Activated T-helper 1 cell treated with Interleukin-2 at 50 U/mL for 16 hours (primary cell): ENCODE data around the gene URB1.
"Not testable (repeated sequence)": the region's sequence is repeated elsewhere in the genome, so short reads cannot be mapped to it uniquely, and the experiment has no call there.

Source experiments
- DNase-seq: peaks from one replicate; pipeline ENCODE4 v3.0.0-alpha.2; 2020; ENCODE audit warnings: low read depth

Gene URB1

GRCh38 chr21:32282992-32283391, 109.8 kb downstream of the URB1 start:
- DNase-seq = no peak

GRCh38 chr21:32281531-32281930, 111.3 kb downstream of the URB1 start:
- no peak for DNase-seq

DNA sequence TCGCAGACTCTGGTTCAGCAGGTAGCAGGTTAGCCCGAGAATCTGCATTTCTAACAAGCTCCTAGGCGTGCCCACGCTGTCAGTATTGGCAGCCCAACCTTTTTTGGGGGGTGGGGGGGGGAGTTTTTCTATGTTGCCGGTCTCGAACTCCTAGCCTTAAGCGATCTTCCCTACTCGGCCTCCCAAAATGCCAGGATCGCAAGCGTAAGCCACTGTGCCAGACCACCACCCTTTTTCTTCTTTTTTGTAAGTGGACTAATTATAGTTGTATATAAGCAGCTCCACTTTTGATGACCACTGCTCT, 113.5 kb downstream of the URB1 start:
- DNase-seq = no peak

GRCh38 chr21:32278518-32279376, 114.1 kb downstream of the URB1 start, which contains the start of gene MIS18A:
MIS18A (minus strand) TSS chr21:32279049; CDS start chr21:32279014, 35 bp downstream.
- peak; percentile 96 for DNase-seq

DNA sequence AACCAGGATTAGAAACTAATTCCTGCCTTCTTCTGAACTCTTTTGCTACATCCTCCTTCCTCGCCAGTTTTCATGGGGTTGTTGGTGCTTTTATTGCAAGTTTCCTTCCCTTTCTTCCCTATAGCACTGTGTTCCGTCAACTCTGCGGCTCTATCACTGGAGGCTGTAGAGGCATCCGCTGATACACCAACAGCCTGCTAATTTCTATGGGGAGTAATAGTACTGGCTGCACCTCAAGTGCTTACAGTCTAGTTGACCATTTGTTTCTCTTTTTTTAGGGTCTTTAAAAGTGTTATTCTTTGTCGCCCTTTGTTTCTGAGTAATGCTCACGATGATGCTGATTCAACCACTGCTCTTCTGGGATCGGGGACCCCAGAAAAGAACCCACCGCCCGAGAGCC, 114.7 kb downstream of the URB1 start:
- no peak for DNase-seq

DNA sequence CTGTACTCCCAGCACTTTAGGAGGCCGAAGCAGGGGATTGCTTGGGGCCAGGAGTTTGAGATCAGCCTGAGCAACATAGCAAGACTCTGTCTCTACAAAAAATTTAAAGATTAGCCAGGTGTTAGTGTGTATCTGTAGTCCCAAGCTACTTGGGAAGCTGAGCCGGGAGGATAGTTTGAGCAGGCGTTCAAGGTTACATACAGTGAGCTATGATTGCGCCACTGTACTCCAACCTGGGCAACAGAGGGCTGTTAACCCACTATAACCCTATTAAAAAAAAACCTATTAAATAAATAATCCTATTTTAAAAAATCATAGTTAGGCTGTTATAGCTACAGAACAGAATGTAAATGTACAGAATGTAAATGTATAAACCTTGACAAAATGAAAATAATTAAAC, 116.1 kb downstream of the URB1 start:
- no peak for DNase-seq

DNA sequence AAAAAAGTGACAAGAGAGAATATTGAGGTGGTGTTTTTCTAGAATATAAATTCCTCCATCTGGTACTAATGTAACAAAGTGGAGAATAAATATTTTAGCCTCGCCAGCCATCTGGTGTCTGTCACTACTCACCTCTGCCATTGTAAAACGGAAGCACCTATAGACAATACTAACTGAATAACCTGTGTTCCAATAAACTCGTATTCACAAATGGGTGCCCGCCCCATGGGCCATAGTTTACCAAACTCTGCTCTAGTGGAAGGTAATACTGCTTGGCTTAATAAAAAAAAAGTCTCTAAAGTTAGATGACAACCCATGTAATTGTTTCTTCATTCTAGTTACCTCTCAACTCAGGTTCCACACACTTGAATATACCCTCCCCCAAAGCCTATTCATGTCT, 122.1 kb downstream of the URB1 start:
- no peak for DNase-seq

DNA sequence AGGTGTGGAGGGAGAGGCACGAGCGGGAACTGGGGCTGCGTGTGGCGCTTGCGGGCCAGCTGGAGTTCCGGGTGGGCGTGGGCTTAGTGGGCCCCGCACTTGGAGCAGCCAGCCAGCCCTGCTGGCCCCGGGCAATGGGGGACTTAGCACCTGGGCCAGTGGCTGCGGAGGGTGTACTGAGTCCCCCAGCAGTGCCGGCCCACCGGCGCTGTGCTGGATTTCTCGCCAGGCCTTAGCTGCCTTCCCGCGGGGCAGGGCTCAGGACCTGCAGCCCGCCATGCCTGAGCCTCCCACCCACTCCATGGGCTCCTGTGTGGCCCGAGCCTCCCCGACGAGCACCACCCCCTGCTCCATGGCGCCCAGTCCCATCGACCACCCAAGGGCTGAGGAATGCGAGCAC, 127.5 kb downstream of the URB1 start:
- not testable (repeated sequence) for DNase-seq

DNA sequence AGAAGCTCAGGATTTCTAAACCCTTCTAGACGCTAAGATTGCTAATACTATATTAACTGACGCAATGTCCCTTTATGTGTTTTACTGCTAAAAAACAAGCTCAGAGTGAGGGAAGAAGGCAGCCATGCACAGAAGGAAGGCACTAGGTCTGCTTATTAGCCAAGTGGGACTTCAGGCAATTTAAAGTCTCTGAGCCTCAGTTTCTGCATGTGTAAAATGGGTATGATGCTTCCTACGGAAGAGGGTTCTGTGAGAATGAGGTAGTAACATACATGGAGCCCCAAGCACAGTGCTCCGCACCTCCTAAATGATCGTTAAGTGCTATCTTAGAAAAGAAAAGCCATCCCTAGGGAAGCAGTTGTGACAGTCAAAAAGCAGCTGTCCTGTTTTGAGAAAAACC, 130.9 kb downstream of the URB1 start:
- DNase-seq = no peak
